Measurements from ENCODE around the gene ODC1.

- TF ChIP-seq POLR2A (IDR thresholded peaks at IDR 0.05; ENCODE audit: low read depth, low read length) (no peak), CTCF (conservative IDR thresholded peaks at IDR 0.05; ENCODE audit: low read depth, low read length) (no peak), MAZ (IDR thresholded peaks at IDR 0.05; ENCODE audit: borderline replicate concordance, low read depth, low read length) (no peak), CEBPB (IDR thresholded peaks at IDR 0.05; ENCODE audit: low read depth, low read length) (no peak), RAD21 (IDR thresholded peaks at IDR 0.05; ENCODE audit: low read length) (no peak), SMC3 (IDR thresholded peaks at IDR 0.05; ENCODE audit: low read depth, low read length) (no peak), RFX5 (IDR thresholded peaks at IDR 0.05; ENCODE audit: low read depth, low read length) (no peak), BHLHE40 (IDR thresholded peaks at IDR 0.05; ENCODE audit: low read depth, low read length) (no peak)
Measured at GRCh38 chr2:10414591-10414990, 33.5 kb downstream of the ODC1 start.

Measured in IMR-90 (cell line).